Measurements from ENCODE around the gene LMOD3.

DNA sequence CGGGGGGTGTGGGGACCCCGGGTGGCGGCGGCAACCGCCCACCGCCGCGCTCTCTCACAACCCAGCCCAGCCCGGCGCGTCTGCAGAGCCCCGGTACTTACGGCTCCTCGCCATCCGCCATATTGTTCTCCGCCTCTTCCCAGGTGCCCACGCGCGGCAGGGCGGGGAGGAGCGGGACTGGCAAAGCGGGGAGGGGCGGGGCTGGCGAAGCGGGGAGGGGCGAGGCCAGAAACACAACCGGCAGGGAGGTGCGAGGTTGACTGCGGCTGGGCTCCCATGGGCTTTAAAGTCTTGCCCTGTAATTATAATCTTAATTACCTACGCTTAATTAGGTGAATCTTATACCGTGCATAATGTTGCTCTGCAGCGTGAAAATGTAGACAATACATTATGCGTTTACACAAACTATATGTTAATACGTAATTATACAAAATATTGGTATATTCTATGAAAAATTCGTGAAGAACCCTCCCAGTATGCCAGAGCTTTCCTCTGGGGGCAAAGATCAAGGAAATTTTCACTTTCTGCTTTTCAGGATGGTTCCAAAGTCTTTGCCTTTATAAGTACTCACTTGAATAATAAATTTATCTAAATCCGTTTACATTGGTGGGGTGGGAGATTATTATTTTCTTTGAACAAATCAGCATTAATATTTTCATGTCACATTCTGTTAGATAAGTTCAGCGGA lies 42.0 kb downstream of the LMOD3 start, which contains the start of gene UBA3:
- TF ChIP-seq, protein P1, sequence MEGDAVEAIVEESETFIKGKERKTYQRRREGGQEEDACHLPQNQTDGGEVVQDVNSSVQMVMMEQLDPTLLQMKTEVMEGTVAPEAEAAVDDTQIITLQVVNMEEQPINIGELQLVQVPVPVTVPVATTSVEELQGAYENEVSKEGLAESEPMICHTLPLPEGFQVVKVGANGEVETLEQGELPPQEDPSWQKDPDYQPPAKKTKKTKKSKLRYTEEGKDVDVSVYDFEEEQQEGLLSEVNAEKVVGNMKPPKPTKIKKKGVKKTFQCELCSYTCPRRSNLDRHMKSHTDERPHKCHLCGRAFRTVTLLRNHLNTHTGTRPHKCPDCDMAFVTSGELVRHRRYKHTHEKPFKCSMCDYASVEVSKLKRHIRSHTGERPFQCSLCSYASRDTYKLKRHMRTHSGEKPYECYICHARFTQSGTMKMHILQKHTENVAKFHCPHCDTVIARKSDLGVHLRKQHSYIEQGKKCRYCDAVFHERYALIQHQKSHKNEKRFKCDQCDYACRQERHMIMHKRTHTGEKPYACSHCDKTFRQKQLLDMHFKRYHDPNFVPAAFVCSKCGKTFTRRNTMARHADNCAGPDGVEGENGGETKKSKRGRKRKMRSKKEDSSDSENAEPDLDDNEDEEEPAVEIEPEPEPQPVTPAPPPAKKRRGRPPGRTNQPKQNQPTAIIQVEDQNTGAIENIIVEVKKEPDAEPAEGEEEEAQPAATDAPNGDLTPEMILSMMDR (IDR thresholded peaks at IDR 0.05), result no peak
- TF ChIP-seq POLR2A (IDR thresholded peaks at IDR 0.05), result peak; percentile 18 to 64 (median 58)
